ENCODE data around the gene GLO1. TPM values are rescaled to one million over a fixed set of nuclear protein-coding genes. Genes with fewer than 3 reads are reported as not detected.

Gene GLO1
- total RNA-seq, 1 experiment from 2014 or later, result 188 TPM

DNA sequence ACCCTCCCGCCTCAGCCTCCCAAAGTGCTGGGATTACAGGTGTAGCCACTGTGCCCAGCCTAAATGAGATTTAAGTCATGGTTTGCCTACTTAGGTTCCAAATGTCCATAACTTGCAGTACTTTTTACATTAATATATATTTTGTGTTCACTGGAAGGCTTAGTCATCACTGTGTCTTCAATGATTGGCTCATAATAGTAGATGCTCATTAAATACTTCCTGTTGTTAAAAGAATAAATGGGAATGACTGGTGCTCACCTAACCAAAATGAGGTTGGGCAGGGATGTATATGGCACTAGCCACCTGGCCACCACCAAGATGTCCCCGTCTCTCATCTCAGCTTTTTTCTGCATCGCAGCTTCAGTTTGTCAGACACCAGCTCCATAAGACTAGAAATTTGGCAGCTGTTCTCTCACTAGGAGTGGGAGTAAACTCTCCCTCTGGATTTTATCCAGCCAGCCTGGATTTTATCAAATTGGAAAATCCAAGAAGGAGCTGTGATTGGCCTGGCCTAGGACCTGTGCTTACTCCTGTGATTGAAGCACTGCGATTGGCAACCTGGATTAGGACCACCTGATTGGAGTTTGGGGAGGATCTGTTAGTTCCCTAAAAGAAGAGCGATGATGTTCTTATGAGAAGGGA lies 1.1 kb upstream of the GLO1 start:
- H2AFZ ChIP-seq (ENCODE audit: low read length), result no peak overlapping the region
- H3K4me1 Mint-ChIP-seq, result peaks cover 9 to 10% of the 10 kb centered on the region in 2 experiments; a peak in 3 of 4 replicates
- no peak overlapping the region for H3K18ac ChIP-seq (ENCODE audit: insufficient read length, low read depth, low read length)
- no peaks in the 10 kb centered on the region for H3K9me3 ChIP-seq (ENCODE audit: control insufficient read depth, low read depth, low read length)
- H4K91ac ChIP-seq (ENCODE audit: insufficient read length, low read depth, low read length), result no peak overlapping the region
- H4K5ac ChIP-seq (ENCODE audit: insufficient read length, low read depth, low read length), result no peak overlapping the region
- H3K27me3 Mint-ChIP-seq (ENCODE audit: low read depth), result peaks cover 5% of the 10 kb centered on the region
- H2BK15ac ChIP-seq (ENCODE audit: low read depth, low read length), result no peak overlapping the region
- no peak for DNase-seq
- H3K9ac ChIP-seq (ENCODE audit: extremely low read depth, insufficient read length, low read length), result no peak overlapping the region
- H3K79me1 ChIP-seq (ENCODE audit: insufficient read depth, low read depth, low read length, poor library complexity, severe bottlenecking), result peaks cover 5% of the 10 kb centered on the region
- H3K4ac ChIP-seq (ENCODE audit: low read depth, low read length), result no peak overlapping the region
- H3T11ph ChIP-seq (ENCODE audit: low read length), result no peak overlapping the region
- WGBS (ENCODE audit: extremely low coverage, insufficient read length, low lambda C conversion rate), result no CpG with 5 or more reads among the region's 5 CpGs
- no peak overlapping the region for H3K56ac ChIP-seq (ENCODE audit: insufficient read length, low read depth, low read length)
- no peak overlapping the region for H2BK12ac ChIP-seq (ENCODE audit: insufficient read length, low read depth, low read length)
- H4K20me1 ChIP-seq (ENCODE audit: control insufficient read depth, insufficient read depth, insufficient read length), result no peaks in the 10 kb centered on the region
- H3K27me3 ChIP-seq (ENCODE audit: insufficient read depth, low read length), result no peaks in the 10 kb centered on the region
- no peak overlapping the region for H3K4me2 ChIP-seq (ENCODE audit: insufficient read depth, insufficient read length, low read length)
- H3K14ac ChIP-seq (ENCODE audit: insufficient read depth, low read length), result no peak overlapping the region
- peaks cover 13 to 24% of the 10 kb centered on the region in 2 experiments for H3K9me3 Mint-ChIP-seq
- no peak overlapping the region for H3K4me3 Mint-ChIP-seq
- H3K23ac ChIP-seq (ENCODE audit: insufficient read length, low read depth, low read length), result no peak overlapping the region
- peaks cover 6% of the 10 kb centered on the region for H3K23me2 ChIP-seq (ENCODE audit: insufficient read length, low read depth, low read length, poor library complexity, severe bottlenecking)
- H3K79me2 ChIP-seq (ENCODE audit: insufficient read depth, low read length), result peaks cover 13% of the 10 kb centered on the region; the same call in 1 of the 2 replicates
- no peak overlapping the region for H3K27ac ChIP-seq (ENCODE audit: insufficient read length, low read depth, low read length)
- TF ChIP-seq, protein P1, sequence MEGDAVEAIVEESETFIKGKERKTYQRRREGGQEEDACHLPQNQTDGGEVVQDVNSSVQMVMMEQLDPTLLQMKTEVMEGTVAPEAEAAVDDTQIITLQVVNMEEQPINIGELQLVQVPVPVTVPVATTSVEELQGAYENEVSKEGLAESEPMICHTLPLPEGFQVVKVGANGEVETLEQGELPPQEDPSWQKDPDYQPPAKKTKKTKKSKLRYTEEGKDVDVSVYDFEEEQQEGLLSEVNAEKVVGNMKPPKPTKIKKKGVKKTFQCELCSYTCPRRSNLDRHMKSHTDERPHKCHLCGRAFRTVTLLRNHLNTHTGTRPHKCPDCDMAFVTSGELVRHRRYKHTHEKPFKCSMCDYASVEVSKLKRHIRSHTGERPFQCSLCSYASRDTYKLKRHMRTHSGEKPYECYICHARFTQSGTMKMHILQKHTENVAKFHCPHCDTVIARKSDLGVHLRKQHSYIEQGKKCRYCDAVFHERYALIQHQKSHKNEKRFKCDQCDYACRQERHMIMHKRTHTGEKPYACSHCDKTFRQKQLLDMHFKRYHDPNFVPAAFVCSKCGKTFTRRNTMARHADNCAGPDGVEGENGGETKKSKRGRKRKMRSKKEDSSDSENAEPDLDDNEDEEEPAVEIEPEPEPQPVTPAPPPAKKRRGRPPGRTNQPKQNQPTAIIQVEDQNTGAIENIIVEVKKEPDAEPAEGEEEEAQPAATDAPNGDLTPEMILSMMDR (conservative IDR thresholded peaks at IDR 0.05), result no peak
- H4K8ac ChIP-seq (replicated peaks; ENCODE audit: insufficient read length, low read depth, low read length), result no peak overlapping the region
- H2AK5ac ChIP-seq (ENCODE audit: insufficient read length, low read length), result no peak overlapping the region
- no peaks in the 10 kb centered on the region for H3K4me1 ChIP-seq (ENCODE audit: insufficient read depth, low read length)
- H3K36me3 Mint-ChIP-seq (ENCODE audit: insufficient read depth in 1 of 3, low read depth in 3 of 3), result peaks cover 26 to 34% (median 34%) of the 10 kb centered on the region in 3 experiments
- no peak overlapping the region for H3K27ac Mint-ChIP-seq
- no peak overlapping the region for H2BK5ac ChIP-seq (ENCODE audit: insufficient read length, low read length)
- H2BK120ac ChIP-seq (ENCODE audit: low read depth, low read length, poor library complexity, severe bottlenecking), result no peak overlapping the region
- no peak overlapping the region for H2BK20ac ChIP-seq (ENCODE audit: low read depth, low read length, poor library complexity, severe bottlenecking)
